Esophagus muscularis mucosa (tissue), 3 donors: ENCODE results near the gene TNFRSF17.

Source experiments
- CTCF ChIP-seq, 3 experiments: fragments of 200-600 bp in 2 of 3; fragments of 450-650 bp in 1 of 3; sonication (generic) in 2 of 3; IDR thresholded peaks; one replicate each; pipeline ENCODE4 v1.5.1; 2017 to 2019; ENCODE audit warnings: antibody characterized with exemption in 3 of 3, mild to moderate bottlenecking in 2 of 3, moderate library complexity in 1 of 3
- EP300 ChIP-seq: sonication (generic); formaldehyde crosslinking; IDR thresholded peaks from one replicate; pipeline ENCODE4 v1.6.1; 2017; ENCODE audit warnings: antibody characterized with exemption

DNA sequence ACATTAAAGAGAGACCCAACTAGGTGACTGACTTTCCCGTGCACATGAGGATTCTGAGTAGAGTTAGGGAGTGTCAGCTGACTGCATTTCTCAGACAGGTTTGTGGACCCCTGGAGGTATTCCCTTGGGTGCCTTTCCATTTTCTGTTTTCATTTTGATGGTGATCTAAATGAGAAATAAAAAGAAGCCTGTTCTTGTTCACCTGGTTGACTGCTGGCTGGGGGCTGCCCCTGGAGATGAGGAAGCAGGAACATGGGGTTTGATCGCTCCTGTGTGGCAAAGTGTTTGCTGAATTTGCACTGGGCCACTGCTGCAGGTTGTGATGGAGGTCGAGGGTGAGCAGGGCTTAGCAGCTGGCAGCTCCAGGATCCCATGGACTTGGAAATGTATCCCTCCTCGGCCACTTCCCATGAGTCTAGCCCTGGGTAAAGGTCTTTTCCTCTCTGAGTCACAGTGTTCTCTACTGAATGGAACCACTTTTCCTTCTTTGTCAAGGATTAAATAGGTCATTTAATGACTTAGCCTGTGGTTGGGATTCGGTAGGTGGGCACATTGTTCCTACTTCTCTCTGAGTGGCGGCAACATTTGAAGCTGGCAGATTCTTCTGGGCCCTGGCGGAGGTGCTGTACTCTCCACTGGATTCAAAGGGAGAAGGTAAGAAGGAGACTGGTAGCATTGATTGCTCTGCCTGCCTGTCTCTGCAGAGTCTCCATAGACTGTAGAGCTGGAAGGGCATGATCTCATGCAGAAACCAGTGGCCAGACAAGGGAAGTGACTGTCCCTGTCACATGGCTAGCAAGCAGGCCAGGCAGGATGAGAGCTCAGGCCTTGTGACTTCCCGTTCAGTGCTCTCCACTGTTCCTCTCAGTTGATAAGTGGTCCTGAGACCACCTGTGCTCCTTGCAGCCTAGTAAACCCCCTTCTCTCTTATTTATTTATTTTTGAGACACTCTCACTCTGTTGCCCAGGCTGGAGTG lies 29.4 kb downstream of the TNFRSF17 start:
- TF ChIP-seq CTCF (IDR thresholded peaks at IDR 0.05) (no peak), EP300 (no peak)
